Esophagus muscularis mucosa (tissue), 4 donors: Measurements from ENCODE around the gene FOXN3. TPM values are rescaled to one million over a fixed set of nuclear protein-coding genes. Genes with fewer than 3 reads are reported as not detected.

Experiments used
- DNase-seq: peaks from one replicate; pipeline ENCODE4 v3.0.0-alpha.2; 2017; ENCODE audit errors: extremely low spot score
- H3K27ac ChIP-seq, 4 donors: fragments of 200-600 bp; sonication (generic); replicated peaks in 1 of 4; 1 replicate in 3 of 4; 2 replicates in 1 of 4; pipeline ENCODE4 v1.5.1; 2016 to 2019; ENCODE audit warnings: mild to moderate bottlenecking in 1 of 4
- H3K27me3 ChIP-seq, 4 donors: fragments of 200-600 bp; sonication (generic); one replicate each; pipeline versions ENCODE4 v1.5.1 to v1.6.0; 2016 to 2019
- H3K36me3 ChIP-seq, 4 donors: fragments of 200-600 bp; sonication (generic); one replicate each; pipeline ENCODE4 v1.5.1; 2016 to 2019
- H3K4me1 ChIP-seq, 4 donors: fragments of 200-600 bp; sonication (generic); one replicate each; pipeline ENCODE4 v1.5.1; 2016 to 2019
- H3K4me3 ChIP-seq, 4 donors: fragments of 200-600 bp; sonication (generic); 1 replicate in 2 of 4; 2 replicates in 2 of 4; pipeline ENCODE4 v1.5.1; 2016 to 2019; ENCODE audit warnings: mild to moderate bottlenecking in 4 of 4, moderate library complexity in 1 of 4
- H3K9me3 ChIP-seq, 4 donors: fragments of 200-600 bp; sonication (generic); 1 replicate in 3 of 4; 2 replicates in 1 of 4; pipeline ENCODE4 v1.5.1; 2016 to 2019
- EP300 ChIP-seq: sonication (generic); formaldehyde crosslinking; IDR thresholded peaks from one replicate; pipeline ENCODE4 v1.6.1; 2017; ENCODE audit warnings: antibody characterized with exemption
- POLR2A ChIP-seq: fragments of 450-650 bp; IDR thresholded peaks from one replicate; pipeline ENCODE4 v1.6.1; 2017; ENCODE audit warnings: antibody characterized with exemption, moderate library complexity, mild to moderate bottlenecking, low read depth
- POLR2AphosphoS5 ChIP-seq, 2 donors: sonication (generic); formaldehyde crosslinking; IDR thresholded peaks; one replicate each; pipeline ENCODE4 v1.6.1; 2017; ENCODE audit warnings: antibody characterized with exemption in 2 of 2
- WGBS: methylation state at CpG from one replicate; pipeline ENCODE4 v1.1.5; 2018; 5-methylcytosine and 5-hydroxymethylcytosine counted together
- intact Hi-C: fragments of 100-400 bp; cut with DNase I; formaldehyde crosslinking; loops from one replicate; pipeline ENCODE4 v1.15.1; 2023
- total RNA-seq, 4 donors: library from RNA; depleted of rRNA; stranded (reverse); fragments of >200 nt; gene quantifications; one replicate each; pipeline versions ENCODE4 v1.1.0 to v1.2.1, GENCODE V29; 2016
- TF ChIP-seq, protein P1 (sequence below), 3 experiments: fragments of 200-600 bp in 2 of 3; fragments of 450-650 bp in 1 of 3; sonication (generic) in 2 of 3; IDR thresholded peaks; one replicate each; pipeline ENCODE4 v1.5.1; 2017 to 2019; ENCODE audit warnings: antibody characterized with exemption in 3 of 3, mild to moderate bottlenecking in 2 of 3, moderate library complexity in 1 of 3

FOXN3 gene
- total RNA-seq, 4 donors from 2014 or later: 114 to 180 (median 145) TPM

DNA sequence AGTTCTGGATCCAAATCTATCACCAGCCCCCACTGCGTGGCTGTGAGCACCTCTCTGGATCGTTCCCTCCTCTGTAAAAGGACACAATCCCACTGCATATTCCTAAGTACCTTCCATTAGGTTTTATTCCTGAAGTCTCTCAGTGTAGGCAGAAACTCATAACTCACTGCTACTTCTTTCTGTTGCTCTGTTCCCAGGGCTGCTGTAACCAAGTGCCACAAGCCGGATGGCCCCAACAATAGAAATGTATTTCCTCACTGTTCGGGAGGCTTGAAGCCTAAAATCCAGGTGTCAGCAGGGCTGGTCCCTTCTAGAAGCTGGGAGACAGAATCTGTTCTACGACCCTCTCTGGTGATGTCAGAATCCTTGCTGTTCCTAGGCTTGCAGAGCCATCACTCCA lies 24.9 kb downstream of the FOXN3 start:
- Histone ChIP-seq H3K9me3 (no peaks in the 10 kb centered on the region), H3K4me3 (no peak overlapping the region), H3K4me1 (peaks cover 41 to 87% (median 79%) of the 10 kb centered on the region in 4 donors), H3K27ac (peak overlapping the region; percentile 10 to 70 (median 62)), H3K27me3 (no peaks in the 10 kb centered on the region), H3K36me3 (no peaks in the 10 kb centered on the region)
- no peak for DNase-seq
- WGBS: 65% methylated on average over 5 of the region's 5 CpGs
- TF ChIP-seq, protein P1, sequence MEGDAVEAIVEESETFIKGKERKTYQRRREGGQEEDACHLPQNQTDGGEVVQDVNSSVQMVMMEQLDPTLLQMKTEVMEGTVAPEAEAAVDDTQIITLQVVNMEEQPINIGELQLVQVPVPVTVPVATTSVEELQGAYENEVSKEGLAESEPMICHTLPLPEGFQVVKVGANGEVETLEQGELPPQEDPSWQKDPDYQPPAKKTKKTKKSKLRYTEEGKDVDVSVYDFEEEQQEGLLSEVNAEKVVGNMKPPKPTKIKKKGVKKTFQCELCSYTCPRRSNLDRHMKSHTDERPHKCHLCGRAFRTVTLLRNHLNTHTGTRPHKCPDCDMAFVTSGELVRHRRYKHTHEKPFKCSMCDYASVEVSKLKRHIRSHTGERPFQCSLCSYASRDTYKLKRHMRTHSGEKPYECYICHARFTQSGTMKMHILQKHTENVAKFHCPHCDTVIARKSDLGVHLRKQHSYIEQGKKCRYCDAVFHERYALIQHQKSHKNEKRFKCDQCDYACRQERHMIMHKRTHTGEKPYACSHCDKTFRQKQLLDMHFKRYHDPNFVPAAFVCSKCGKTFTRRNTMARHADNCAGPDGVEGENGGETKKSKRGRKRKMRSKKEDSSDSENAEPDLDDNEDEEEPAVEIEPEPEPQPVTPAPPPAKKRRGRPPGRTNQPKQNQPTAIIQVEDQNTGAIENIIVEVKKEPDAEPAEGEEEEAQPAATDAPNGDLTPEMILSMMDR (IDR thresholded peaks at IDR 0.05): no peak
- TF ChIP-seq EP300 (no peak), POLR2AphosphoS5 (IDR thresholded peaks at IDR 0.05) (peak in 1 of 2 donors; percentile 6), POLR2A (no peak)
- intact Hi-C loops: no loop called here

DNA sequence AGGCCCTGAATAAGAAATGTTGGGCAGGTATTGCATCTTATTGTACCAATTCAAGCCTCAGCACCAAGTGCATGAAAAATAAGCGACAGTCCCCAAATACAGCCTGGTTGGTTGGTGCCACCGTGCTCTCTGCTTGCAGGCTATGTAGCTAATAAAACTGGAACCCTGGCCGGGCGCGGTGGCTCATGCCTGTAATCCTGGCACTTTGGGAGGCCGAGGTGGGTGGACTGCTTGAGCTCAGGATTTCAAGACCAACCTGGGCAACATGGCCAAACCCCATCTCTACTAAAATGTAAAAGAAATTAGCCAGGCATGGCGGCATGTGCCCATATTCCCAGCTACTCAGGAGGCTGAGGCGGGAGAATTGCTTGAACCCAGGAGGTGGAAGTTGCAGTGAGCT lies 25.5 kb downstream of the FOXN3 start:
- intact Hi-C loops: no loop called here
- peaks cover 44 to 93% (median 86%) of the 10 kb centered on the region in 4 donors for H3K4me1 ChIP-seq
- no peaks in the 10 kb centered on the region for H3K36me3 ChIP-seq
- H3K27ac ChIP-seq: peak overlapping the region; percentile 52 to 70 (median 62)
- H3K4me3 ChIP-seq: no peak overlapping the region
- TF ChIP-seq POLR2AphosphoS5 (IDR thresholded peaks at IDR 0.05): no peak
- DNase-seq: no peak
- no peaks in the 10 kb centered on the region for H3K27me3 ChIP-seq
- WGBS: 95% methylated on average over 8 of the region's 8 CpGs
- H3K9me3 ChIP-seq: no peaks in the 10 kb centered on the region

DNA sequence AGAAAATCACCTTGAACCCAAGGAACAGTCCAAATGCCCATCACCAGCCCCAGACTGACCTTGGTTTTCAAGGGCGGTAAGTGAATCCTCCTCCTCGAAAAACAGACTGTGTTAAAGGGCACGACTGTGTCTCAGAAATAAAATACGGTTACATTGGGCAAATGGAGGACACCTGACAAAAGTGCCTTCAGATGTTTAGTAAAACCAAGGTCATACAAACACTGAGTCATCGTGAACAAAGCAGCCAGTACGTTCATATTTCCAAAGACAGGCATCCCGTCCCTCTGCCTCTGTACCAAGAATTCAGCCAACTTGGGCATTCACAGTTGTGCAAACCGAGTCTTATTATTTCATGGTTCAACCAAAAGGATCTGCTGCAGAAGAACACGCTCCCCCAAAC lies 25.9 kb downstream of the FOXN3 start:
- Histone ChIP-seq H3K4me1 (peaks cover 48 to 94% (median 90%) of the 10 kb centered on the region in 4 donors), H3K9me3 (no peaks in the 10 kb centered on the region), H3K27me3 (no peaks in the 10 kb centered on the region), H3K4me3 (no peak overlapping the region), H3K27ac (peak overlapping the region; percentile 52 to 70 (median 62)), H3K36me3 (no peaks in the 10 kb centered on the region)
- no peak for DNase-seq
- 84% methylated on average over 9 of the region's 9 CpGs for WGBS
- TF ChIP-seq, protein P1 (IDR thresholded peaks at IDR 0.05): no peak
- TF ChIP-seq POLR2AphosphoS5 (IDR thresholded peaks at IDR 0.05) (peak; percentile 26 to 50), POLR2A (no peak), EP300 (no peak)
- intact Hi-C loops: no loop called here

DNA sequence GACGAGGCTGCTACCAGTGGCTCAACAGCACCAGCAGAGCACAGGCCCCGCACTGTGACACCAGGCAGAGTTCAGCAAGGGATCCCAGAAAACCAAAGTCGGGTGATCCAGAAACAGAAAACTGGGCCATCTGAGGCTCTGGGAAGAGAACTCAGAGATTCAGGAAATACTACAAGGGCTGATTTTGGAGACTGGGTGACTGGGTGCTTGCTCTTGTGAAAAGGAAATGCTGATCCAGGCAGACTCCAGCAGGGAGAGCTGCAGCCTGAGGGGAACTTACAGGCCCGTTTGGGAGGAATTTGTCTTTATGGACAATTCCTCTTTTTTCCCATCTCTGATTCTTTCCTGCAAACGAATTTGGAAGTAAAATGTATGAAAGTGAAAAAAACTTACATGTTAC lies 28.2 kb downstream of the FOXN3 start:
- H3K4me3 ChIP-seq: no peak overlapping the region
- H3K9me3 ChIP-seq: no peaks in the 10 kb centered on the region
- no peak for DNase-seq
- TF ChIP-seq, protein P1 (IDR thresholded peaks at IDR 0.05): peak; percentile 29 to 38 (median 31)
- TF ChIP-seq POLR2A (no peak), POLR2AphosphoS5 (IDR thresholded peaks at IDR 0.05) (no peak)
- H3K4me1 ChIP-seq: peaks cover 55 to 96% (median 92%) of the 10 kb centered on the region in 4 donors
- intact Hi-C loops: no loop called here
- H3K36me3 ChIP-seq: no peaks in the 10 kb centered on the region
- peak overlapping the region; percentile 23 to 84 (median 76) for H3K27ac ChIP-seq
- H3K27me3 ChIP-seq: no peaks in the 10 kb centered on the region
- 51% methylated on average over 5 of the region's 5 CpGs for WGBS

DNA sequence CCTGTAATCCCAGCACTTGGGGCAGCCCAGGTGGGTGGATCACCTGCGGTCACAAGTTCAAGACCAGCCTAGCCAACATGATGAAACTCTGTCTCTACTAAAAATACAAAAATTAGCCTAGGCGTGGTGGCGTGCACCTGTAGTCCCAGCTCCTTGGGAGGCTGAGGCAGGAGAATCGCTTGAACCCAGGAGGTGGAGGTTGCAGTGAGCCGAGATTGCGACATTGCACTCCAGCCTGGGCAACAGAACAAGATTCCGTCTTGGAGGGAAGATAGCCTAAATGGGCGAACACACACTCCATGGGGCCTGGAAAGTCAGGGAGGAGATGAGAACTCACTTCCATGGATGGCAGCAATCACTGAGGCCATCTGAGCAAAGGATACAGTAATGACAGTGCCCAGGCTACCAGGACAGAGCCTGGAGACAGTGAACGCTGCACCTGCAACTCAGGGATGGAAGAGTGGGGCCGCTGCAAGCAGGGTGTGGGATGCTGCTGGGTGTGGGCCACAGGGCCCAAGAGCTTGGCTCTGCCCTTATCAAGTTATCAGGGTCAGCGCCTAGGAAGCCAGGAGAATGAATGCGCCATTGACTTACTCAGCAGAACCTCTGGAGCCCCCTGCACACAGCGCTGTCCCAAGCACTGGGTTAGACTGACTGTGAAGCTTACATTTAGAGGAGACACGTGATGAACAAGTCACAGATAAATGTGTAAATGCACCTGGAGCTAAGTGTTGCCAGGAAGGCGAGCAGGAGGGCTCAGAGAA lies 28.9 kb downstream of the FOXN3 start:
- Histone ChIP-seq H3K9me3 (no peaks in the 10 kb centered on the region), H3K36me3 (no peaks in the 10 kb centered on the region), H3K4me1 (peaks cover 62 to 91% (median 90%) of the 10 kb centered on the region in 4 donors), H3K4me3 (no peak overlapping the region), H3K27ac (peak overlapping the region; percentile 23 to 84 (median 76)), H3K27me3 (no peaks in the 10 kb centered on the region)
- no peak for TF ChIP-seq POLR2A
- TF ChIP-seq, protein P1 (IDR thresholded peaks at IDR 0.05): no peak
- TF ChIP-seq POLR2AphosphoS5 (IDR thresholded peaks at IDR 0.05): no peak
- no peak for TF ChIP-seq EP300
- no peak for DNase-seq
- 91% methylated on average over 15 of the region's 15 CpGs for WGBS
- intact Hi-C loops: no loop called here
